PFSK-1 (cell line): ENCODE measurements around the gene NUDCD2.

Experiments
- FOXP2 ChIP-seq: optimal IDR thresholded peaks from 2 replicates; pipeline ENCODE3; 2011; ENCODE audit warnings: borderline replicate concordance, control low read depth, inconsistent platforms; ENCODE audit not compliant: insufficient read depth; ENCODE audit errors: extremely low read length, extremely low read depth
- POLR2AphosphoS5 ChIP-seq: IDR thresholded peaks from 2 replicates; pipeline ENCODE4 v1.6.1; 2012; ENCODE audit warnings: low read depth, mild to moderate bottlenecking, control low read depth, low read length, moderate library complexity
- REST ChIP-seq, 2 experiments: IDR thresholded peaks; 2 replicates each; pipeline versions ENCODE4 v1.6.1 to v1.8.0; 2011 to 2012; ENCODE audit warnings: low read depth in 2 of 2, low read length in 2 of 2, control low read depth in 1 of 2, inconsistent platforms in 1 of 2, mild to moderate bottlenecking in 1 of 2, moderate library complexity in 1 of 2; ENCODE audit not compliant: insufficient read depth in 1 of 2
- SIN3A ChIP-seq: IDR thresholded peaks from 2 replicates; pipeline ENCODE4 v1.6.1; 2012; ENCODE audit warnings: mild to moderate bottlenecking, low read length, moderate library complexity, borderline replicate concordance; ENCODE audit not compliant: insufficient read depth
- TAF1 ChIP-seq: IDR thresholded peaks from 2 replicates; pipeline ENCODE4 v1.6.1; 2012; ENCODE audit warnings: low read length, control low read depth, borderline replicate concordance; ENCODE audit not compliant: insufficient read depth

GRCh38 chr5:163497315-163497714 is 37.4 kb upstream of the NUDCD2 start:
- TF ChIP-seq SIN3A = no peak
- TF ChIP-seq POLR2AphosphoS5 = no peak
- no peak for TF ChIP-seq REST (IDR thresholded peaks at IDR 0.05; ENCODE audit: insufficient read depth in 1 of 2, low read depth in 2 of 2, low read length in 2 of 2)
- TF ChIP-seq TAF1 = no peak
- no peak for TF ChIP-seq FOXP2
